Measurements from ENCODE around the gene MESD.

DNA sequence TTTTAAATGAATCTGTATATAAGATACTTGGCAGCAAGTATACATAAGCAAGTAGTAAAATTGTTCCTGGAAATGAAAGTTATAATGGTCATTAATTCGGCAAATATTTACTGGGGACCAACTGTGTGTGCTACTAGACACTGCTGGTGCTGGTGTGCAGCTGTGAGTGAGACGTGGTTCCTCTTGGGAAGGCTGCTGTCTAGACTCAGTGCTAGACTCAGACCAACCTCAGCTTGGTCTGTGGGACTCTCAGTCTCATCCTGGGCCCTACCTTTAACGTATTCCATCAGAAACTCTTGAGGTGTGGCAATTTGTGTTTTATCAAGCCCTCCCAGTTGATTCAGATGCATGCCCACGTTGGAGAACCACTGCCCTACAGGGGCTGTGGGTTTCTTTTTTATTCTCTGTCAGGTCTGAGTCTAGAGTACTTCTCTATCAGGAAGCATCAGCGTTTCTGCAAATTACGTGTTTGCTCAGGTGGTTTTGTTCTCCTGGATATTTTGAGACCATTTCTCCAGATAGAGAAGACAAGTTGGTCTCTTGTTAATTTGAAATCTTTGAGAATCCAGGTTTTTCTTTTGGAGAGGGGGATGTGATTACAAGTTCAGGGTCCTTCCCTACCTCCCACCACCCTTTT, 17.9 kb upstream of the MESD start:
- TF ChIP-seq YY1 (IDR thresholded peaks at IDR 0.05; ENCODE audit: insufficient read depth, insufficient read length) (no peak), ZNF274 (IDR thresholded peaks at IDR 0.05; ENCODE audit: low read depth, low read length) (no peak), SUZ12 (IDR thresholded peaks at IDR 0.05; ENCODE audit: extremely low read depth, insufficient read depth, insufficient read length) (no peak)

Data from NT2/D1 (cell line).